SK-N-SH (cell line): Measurements from ENCODE around the gene NSD2. TPM values are rescaled to one million over a fixed set of nuclear protein-coding genes. Genes with fewer than 3 reads are reported as not detected.

Source experiments
- CTCF ChIA-PET: fragments of 300-600, 350-600 bp; formaldehyde crosslinking; extraction: SDS; loops from one replicate; lab custom pipeline; 2021; lab: Yijun Ruan, JAX
- POLR2A ChIA-PET: fragments of 350-600 bp; sonication (Branson Sonifier 250); formaldehyde crosslinking; extraction: SDS; loops from one replicate; lab custom pipeline; 2020; ENCODE audit warnings: antibody characterized with exemption, inconsistent platforms; lab: Yijun Ruan, JAX
- DNase-seq: peaks from one replicate; pipeline ENCODE4 v3.0.0; 2012
- H2AFZ ChIP-seq: fragments of 200-600 bp; sonication (generic); 2 replicates; pipeline ENCODE4 v1.8.1; 2016; ENCODE audit warnings: antibody characterized with exemption, mild to moderate bottlenecking, low read depth
- H3F3A ChIP-seq: fragments of 200-600 bp; sonication (generic); replicated peaks from 2 replicates; pipeline ENCODE3; 2016; ENCODE audit warnings: antibody characterized with exemption, mild to moderate bottlenecking; ENCODE audit not compliant: insufficient read depth
- H3K27ac ChIP-seq, 2 experiments: fragments of 200-500 bp in 1 of 2; fragments of 200-600 bp in 1 of 2; sonication (Bioruptor generic) in 1 of 2; sonication (generic), shearing (Covaris generic) in 1 of 2; 2 replicates each; pipeline versions ENCODE4 v1.5.1 to v1.6.1; 2014 to 2016; ENCODE audit warnings: low read depth in 2 of 2, inconsistent platforms in 1 of 2, low read length in 1 of 2, mild to moderate bottlenecking in 1 of 2, mixed read lengths in 1 of 2
- H3K27me3 ChIP-seq: fragments of 200-600 bp; sonication (generic), shearing (Covaris generic); 2 replicates; pipeline ENCODE4 v1.6.1; 2016; ENCODE audit warnings: mixed run types; ENCODE audit not compliant: insufficient read depth
- H3K36me3 ChIP-seq, 2 experiments: fragments of 200-500 bp in 1 of 2; fragments of 200-600 bp in 1 of 2; sonication (Bioruptor generic) in 1 of 2; sonication (generic) in 1 of 2; replicated peaks in 1 of 2; 2 replicates each; pipeline versions ENCODE3 to v1.5.1; 2014 to 2016; ENCODE audit warnings: low read length in 1 of 2, mild to moderate bottlenecking in 1 of 2; ENCODE audit not compliant: insufficient read depth in 2 of 2, control insufficient read depth in 1 of 2
- H3K4me1 ChIP-seq, 2 experiments: fragments of 200-500 bp in 1 of 2; fragments of 200-600 bp in 1 of 2; sonication (Bioruptor generic) in 1 of 2; sonication (generic), shearing (Covaris generic) in 1 of 2; 2 replicates each; pipeline versions ENCODE4 v1.5.1 to v1.6.1; 2014 to 2016; ENCODE audit warnings: low read depth in 1 of 2, low read length in 1 of 2, mixed run types in 1 of 2; ENCODE audit not compliant: insufficient read depth in 2 of 2, control insufficient read depth in 1 of 2
- H3K4me2 ChIP-seq: fragments of 200-600 bp; sonication (generic), shearing (Covaris generic); 2 replicates; pipeline ENCODE4 v1.6.1; 2017; ENCODE audit warnings: mixed run types
- H3K4me3 ChIP-seq, 2 experiments: fragments of 200-500 bp in 1 of 2; fragments of 200-600 bp in 1 of 2; sonication (Bioruptor generic) in 1 of 2; sonication (generic), shearing (Covaris generic) in 1 of 2; 2 replicates each; pipeline versions ENCODE4 v1.5.1 to v1.8.1; 2014 to 2016; ENCODE audit warnings: low read depth in 2 of 2, inconsistent platforms in 1 of 2, low read length in 1 of 2, mild to moderate bottlenecking in 1 of 2, mixed read lengths in 1 of 2, moderate library complexity in 1 of 2
- H3K79me2 ChIP-seq: fragments of 200-600 bp; sonication (generic); 2 replicates; pipeline ENCODE4 v1.8.1; 2017; ENCODE audit warnings: mild to moderate bottlenecking; ENCODE audit not compliant: insufficient read depth
- H3K9ac ChIP-seq: fragments of 200-600 bp; sonication (generic); 2 replicates; pipeline ENCODE4 v1.6.1; 2017; ENCODE audit warnings: mixed run types
- H3K9me2 ChIP-seq: fragments of 200-600 bp; sonication (generic); 2 replicates; pipeline ENCODE4 v1.6.1; 2017; ENCODE audit warnings: mixed run types
- H3K9me3 ChIP-seq: fragments of 200-600 bp; sonication (generic); 2 replicates; pipeline ENCODE4 v1.6.1; 2017; ENCODE audit warnings: mixed run types, mild to moderate bottlenecking, moderate library complexity
- H4K20me1 ChIP-seq: fragments of 200-600 bp; sonication (generic); 2 replicates; pipeline ENCODE4 v1.6.1; 2017; ENCODE audit warnings: mild to moderate bottlenecking, mixed run types; ENCODE audit not compliant: insufficient read depth
- CTCF ChIP-seq: fragments of 200-600 bp; sonication (generic); IDR thresholded peaks from 2 replicates; pipeline ENCODE4 v1.6.1; 2017; ENCODE audit warnings: antibody characterized with exemption, mild to moderate bottlenecking, moderate library complexity
- EP300 ChIP-seq, 2 experiments: IDR thresholded peaks; 2 replicates each; pipeline versions ENCODE4 v1.4.0 to v1.6.1; 2012; ENCODE audit warnings: borderline replicate concordance in 1 of 2, low read depth in 1 of 2, low read length in 1 of 2
- EZH2phosphoT487 ChIP-seq: fragments of 200-600 bp; sonication (generic); IDR thresholded peaks from 2 replicates; pipeline ENCODE4 v1.6.1; 2017; ENCODE audit warnings: low read depth, mixed run types, mild to moderate bottlenecking, antibody characterized with exemption, moderate library complexity, borderline replicate concordance
- GABPA ChIP-seq: IDR thresholded peaks from 2 replicates; pipeline ENCODE4 v1.4.0; 2012; ENCODE audit warnings: low read depth, mild to moderate bottlenecking
- MEF2A ChIP-seq: IDR thresholded peaks from 2 replicates; pipeline ENCODE4 v1.4.0; 2012; ENCODE audit warnings: low read depth, borderline replicate concordance
- NRF1 ChIP-seq: IDR thresholded peaks from 2 replicates; pipeline ENCODE4 v1.6.1; 2012; ENCODE audit warnings: low read depth, mild to moderate bottlenecking, low read length
- RCOR1 ChIP-seq: fragments of 150-350 bp; IDR thresholded peaks from 2 replicates; pipeline ENCODE4 v1.6.1; 2017; ENCODE audit warnings: antibody characterized with exemption, low read length
- TCF12 ChIP-seq: IDR thresholded peaks from 2 replicates; pipeline ENCODE4 v1.4.0; 2012
- WGBS: methylation state at CpG from one replicate; pipeline ENCODE4 v1.1.6; 2017; ENCODE audit warnings: low lambda C conversion rate; 5-methylcytosine and 5-hydroxymethylcytosine counted together
- polyA plus RNA-seq, 3 experiments: library from polyadenylated mRNA; depleted of rRNA; stranded (reverse); fragments of >200 nt; gene quantifications; 2 replicates each; pipeline ENCODE4 v1.2.3, GENCODE V29; 2012
- TF ChIP-seq, protein P1 (sequence below): IDR thresholded peaks from 2 replicates; pipeline ENCODE4 v1.6.1; 2012; ENCODE audit warnings: mild to moderate bottlenecking, low read depth, low read length, moderate library complexity

The NSD2 gene
- polyA plus RNA-seq, 1 of the 3 experiments (the other 2 are of a cell fraction) = 34.2 TPM

GRCh38 chr4:1822568-1823544 is 48.3 kb upstream of the NSD2 start:
- TF ChIP-seq EZH2phosphoT487 (no peak), CTCF (no peak), MEF2A (no peak), GABPA (no peak)
- TF ChIP-seq, all 33 proteins: peak for 0
- no peak overlapping the region for H3K27ac ChIP-seq
- DNase-seq = no peak
- POLR2A ChIA-PET = no interaction called here
- 97% methylated on average over 16 of the region's 37 CpGs for WGBS
- peaks cover 0 to 26% of the 10 kb centered on the region in 2 experiments; a peak in 1 of 4 replicates for H3K4me1 ChIP-seq
- no peak overlapping the region for H2AFZ ChIP-seq
- H3K4me2 ChIP-seq = no peak overlapping the region
- H3K9me2 ChIP-seq = no peaks in the 10 kb centered on the region
- no peaks in the 10 kb centered on the region for H4K20me1 ChIP-seq
- no peak overlapping the region for H3K4me3 ChIP-seq
- no peaks in the 10 kb centered on the region for H3F3A ChIP-seq
- H3K27me3 ChIP-seq = no peaks in the 10 kb centered on the region
- CTCF ChIA-PET = interaction anchor here (0.6 to 5.7 kb wide), 5 partner anchors 14 to 97 kb away, joined by 3 to 32 read pairs (median 5); no protein-coding TSS in a partner anchor
- no peaks in the 10 kb centered on the region for H3K79me2 ChIP-seq
- peaks cover 15 to 57% of the 10 kb centered on the region in 2 experiments for H3K36me3 ChIP-seq
- H3K9ac ChIP-seq = no peak overlapping the region
- no peaks in the 10 kb centered on the region for H3K9me3 ChIP-seq

GRCh38 chr4:1823545-1823932 is 47.7 kb upstream of the NSD2 start:
- H3K9ac ChIP-seq = no peak overlapping the region
- no peaks in the 10 kb centered on the region for H3K27me3 ChIP-seq
- no peak overlapping the region for H3K27ac ChIP-seq
- POLR2A ChIA-PET = no interaction called here
- DNase-seq = no peak
- no peaks in the 10 kb centered on the region for H3K9me2 ChIP-seq
- no peaks in the 10 kb centered on the region for H3F3A ChIP-seq
- no peaks in the 10 kb centered on the region for H4K20me1 ChIP-seq
- H3K36me3 ChIP-seq = peaks cover 13 to 55% of the 10 kb centered on the region in 2 experiments
- no peak overlapping the region for H3K4me2 ChIP-seq
- TF ChIP-seq EP300 (IDR thresholded peaks at IDR 0.05; ENCODE audit: borderline replicate concordance in 1 of 2, low read depth in 1 of 2, low read length in 1 of 2) (no peak), MEF2A (no peak), EZH2phosphoT487 (no peak), NRF1 (no peak), GABPA (no peak), RCOR1 (no peak), TCF12 (no peak)
- TF ChIP-seq, protein P1, sequence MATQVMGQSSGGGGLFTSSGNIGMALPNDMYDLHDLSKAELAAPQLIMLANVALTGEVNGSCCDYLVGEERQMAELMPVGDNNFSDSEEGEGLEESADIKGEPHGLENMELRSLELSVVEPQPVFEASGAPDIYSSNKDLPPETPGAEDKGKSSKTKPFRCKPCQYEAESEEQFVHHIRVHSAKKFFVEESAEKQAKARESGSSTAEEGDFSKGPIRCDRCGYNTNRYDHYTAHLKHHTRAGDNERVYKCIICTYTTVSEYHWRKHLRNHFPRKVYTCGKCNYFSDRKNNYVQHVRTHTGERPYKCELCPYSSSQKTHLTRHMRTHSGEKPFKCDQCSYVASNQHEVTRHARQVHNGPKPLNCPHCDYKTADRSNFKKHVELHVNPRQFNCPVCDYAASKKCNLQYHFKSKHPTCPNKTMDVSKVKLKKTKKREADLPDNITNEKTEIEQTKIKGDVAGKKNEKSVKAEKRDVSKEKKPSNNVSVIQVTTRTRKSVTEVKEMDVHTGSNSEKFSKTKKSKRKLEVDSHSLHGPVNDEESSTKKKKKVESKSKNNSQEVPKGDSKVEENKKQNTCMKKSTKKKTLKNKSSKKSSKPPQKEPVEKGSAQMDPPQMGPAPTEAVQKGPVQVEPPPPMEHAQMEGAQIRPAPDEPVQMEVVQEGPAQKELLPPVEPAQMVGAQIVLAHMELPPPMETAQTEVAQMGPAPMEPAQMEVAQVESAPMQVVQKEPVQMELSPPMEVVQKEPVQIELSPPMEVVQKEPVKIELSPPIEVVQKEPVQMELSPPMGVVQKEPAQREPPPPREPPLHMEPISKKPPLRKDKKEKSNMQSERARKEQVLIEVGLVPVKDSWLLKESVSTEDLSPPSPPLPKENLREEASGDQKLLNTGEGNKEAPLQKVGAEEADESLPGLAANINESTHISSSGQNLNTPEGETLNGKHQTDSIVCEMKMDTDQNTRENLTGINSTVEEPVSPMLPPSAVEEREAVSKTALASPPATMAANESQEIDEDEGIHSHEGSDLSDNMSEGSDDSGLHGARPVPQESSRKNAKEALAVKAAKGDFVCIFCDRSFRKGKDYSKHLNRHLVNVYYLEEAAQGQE = no peak
- CTCF ChIA-PET = interaction anchor here (0.6 to 2.1 kb wide), 2 partner anchors 75 to 78 kb away, joined by 3 to 5 read pairs; no protein-coding TSS in a partner anchor
- no peak overlapping the region for H3K4me3 ChIP-seq
- 94% methylated on average over 12 of the region's 12 CpGs for WGBS
- H3K79me2 ChIP-seq = no peaks in the 10 kb centered on the region
- H3K9me3 ChIP-seq = no peaks in the 10 kb centered on the region
- H3K4me1 ChIP-seq = peaks cover 0 to 26% of the 10 kb centered on the region in 2 experiments; a peak in 1 of 4 replicates
- no peak overlapping the region for H2AFZ ChIP-seq
